ENCODE results near the gene PLCH1.

PLCH1 gene

DNA sequence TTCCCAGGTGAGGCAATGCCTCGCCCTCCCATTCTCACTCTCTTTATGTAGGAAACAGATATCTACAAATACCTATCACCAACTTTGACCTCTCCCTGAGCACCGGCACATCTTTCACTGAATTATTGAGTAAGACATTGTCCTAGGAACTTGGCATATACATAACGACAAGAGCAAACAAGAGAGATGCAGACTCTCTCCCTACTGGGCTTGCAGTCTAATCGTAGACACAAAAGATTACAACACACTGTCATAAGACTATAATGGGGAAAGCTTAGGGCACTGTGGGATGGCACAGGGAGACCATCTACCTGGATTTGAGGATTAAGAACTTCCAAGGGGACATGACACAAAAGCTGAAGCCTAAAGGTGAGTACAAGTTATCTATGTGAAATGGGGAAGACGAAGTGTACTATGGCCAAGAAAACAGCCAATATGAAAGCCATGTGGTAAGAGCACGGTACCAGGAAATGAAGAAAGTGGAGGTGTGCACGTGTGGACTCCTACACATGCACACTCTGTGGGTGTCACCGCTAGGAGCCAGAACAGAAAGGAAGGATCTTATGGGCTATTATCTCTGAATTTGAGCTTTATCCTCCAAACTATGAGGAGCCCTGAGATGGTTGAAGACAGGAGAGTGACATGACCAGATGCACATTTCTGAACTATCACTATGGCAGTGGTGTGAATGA is 232.6 kb downstream of the PLCH1 start:
- no peaks in the 10 kb centered on the region for H4K20me1 ChIP-seq (ENCODE audit: control insufficient read depth, insufficient read depth, low read depth, low read length)
- TF ChIP-seq EZH2phosphoT487 (IDR thresholded peaks at IDR 0.05; ENCODE audit: borderline replicate concordance, low read length) = no peak
- TF ChIP-seq, protein P1, sequence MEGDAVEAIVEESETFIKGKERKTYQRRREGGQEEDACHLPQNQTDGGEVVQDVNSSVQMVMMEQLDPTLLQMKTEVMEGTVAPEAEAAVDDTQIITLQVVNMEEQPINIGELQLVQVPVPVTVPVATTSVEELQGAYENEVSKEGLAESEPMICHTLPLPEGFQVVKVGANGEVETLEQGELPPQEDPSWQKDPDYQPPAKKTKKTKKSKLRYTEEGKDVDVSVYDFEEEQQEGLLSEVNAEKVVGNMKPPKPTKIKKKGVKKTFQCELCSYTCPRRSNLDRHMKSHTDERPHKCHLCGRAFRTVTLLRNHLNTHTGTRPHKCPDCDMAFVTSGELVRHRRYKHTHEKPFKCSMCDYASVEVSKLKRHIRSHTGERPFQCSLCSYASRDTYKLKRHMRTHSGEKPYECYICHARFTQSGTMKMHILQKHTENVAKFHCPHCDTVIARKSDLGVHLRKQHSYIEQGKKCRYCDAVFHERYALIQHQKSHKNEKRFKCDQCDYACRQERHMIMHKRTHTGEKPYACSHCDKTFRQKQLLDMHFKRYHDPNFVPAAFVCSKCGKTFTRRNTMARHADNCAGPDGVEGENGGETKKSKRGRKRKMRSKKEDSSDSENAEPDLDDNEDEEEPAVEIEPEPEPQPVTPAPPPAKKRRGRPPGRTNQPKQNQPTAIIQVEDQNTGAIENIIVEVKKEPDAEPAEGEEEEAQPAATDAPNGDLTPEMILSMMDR (IDR thresholded peaks at IDR 0.05; ENCODE audit: low read depth, low read length, poor library complexity, severe bottlenecking) = no peak
- H3F3A ChIP-seq (ENCODE audit: control insufficient read depth, insufficient read depth) = no peaks in the 10 kb centered on the region
- no peaks in the 10 kb centered on the region for H3K36me3 ChIP-seq (ENCODE audit: control insufficient read depth, low read length)
- H3K9me2 ChIP-seq (replicated peaks; ENCODE audit: control insufficient read depth, low read length) = no peaks in the 10 kb centered on the region
- H3K4me1 ChIP-seq (ENCODE audit: control insufficient read depth, low read length) = no peaks in the 10 kb centered on the region
- H3K4me2 ChIP-seq (ENCODE audit: low read length) = no peak overlapping the region
- no peak overlapping the region for H3K4me3 ChIP-seq (ENCODE audit: low read length)
- H3K79me2 ChIP-seq (ENCODE audit: control insufficient read depth, low read length) = no peaks in the 10 kb centered on the region
- H3K9me3 ChIP-seq (ENCODE audit: control insufficient read depth, insufficient read depth, low read length) = peaks cover 3% of the 10 kb centered on the region; the same call in 1 of the 2 replicates
- no peak overlapping the region for H3K27ac ChIP-seq (ENCODE audit: low read depth, low read length)
- no peaks in the 10 kb centered on the region for H3K27me3 ChIP-seq (ENCODE audit: control insufficient read depth, low read length)

DNA sequence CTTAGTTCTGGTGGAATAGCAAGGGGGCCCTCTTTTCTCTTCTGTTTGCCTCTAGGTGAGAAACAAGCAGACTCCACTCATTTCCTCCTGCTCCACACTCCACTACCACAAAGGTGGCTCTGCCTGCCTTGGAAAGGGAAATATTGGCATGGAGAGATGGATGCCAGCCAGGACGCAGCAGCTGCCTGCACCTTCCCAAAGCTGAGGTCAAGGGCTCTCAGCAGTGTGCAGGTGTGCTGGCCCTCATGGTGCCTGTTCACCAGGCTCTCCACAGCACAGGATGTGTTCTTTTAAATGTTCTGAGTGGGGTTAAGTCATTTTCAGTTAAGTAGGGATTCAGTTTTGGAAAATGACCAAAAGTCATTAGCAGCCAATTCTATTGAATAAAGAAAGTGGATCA is 240.2 kb downstream of the PLCH1 start:
- no peak for TF ChIP-seq EZH2phosphoT487 (IDR thresholded peaks at IDR 0.05; ENCODE audit: borderline replicate concordance, low read length)
- TF ChIP-seq, protein P1 (IDR thresholded peaks at IDR 0.05; ENCODE audit: low read depth, low read length, poor library complexity, severe bottlenecking) = no peak

DNA sequence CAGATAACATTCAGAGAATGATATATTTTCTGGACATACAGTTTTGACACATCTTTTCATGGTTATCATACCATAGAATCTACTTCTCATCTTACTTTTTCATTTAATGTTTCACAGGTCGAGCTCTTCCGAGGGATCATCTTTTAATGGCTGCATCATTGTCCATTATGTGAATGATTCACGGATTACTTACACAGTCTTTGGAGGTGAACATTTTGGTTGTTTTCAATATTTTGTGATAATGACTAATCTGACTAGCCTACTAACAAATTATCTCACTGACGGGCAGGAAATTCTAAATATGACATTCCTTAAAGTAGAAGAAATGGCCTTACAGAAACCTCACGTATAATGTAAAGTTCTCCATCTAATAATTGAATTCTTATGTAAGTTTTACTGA is 242.2 kb downstream of the PLCH1 start:
- H3K36me3 ChIP-seq (ENCODE audit: control insufficient read depth, low read length) = no peaks in the 10 kb centered on the region
- H3K4me3 ChIP-seq (ENCODE audit: low read length) = no peak overlapping the region
- no peaks in the 10 kb centered on the region for H3F3A ChIP-seq (ENCODE audit: control insufficient read depth, insufficient read depth)
- H3K9me2 ChIP-seq (replicated peaks; ENCODE audit: control insufficient read depth, low read length) = no peaks in the 10 kb centered on the region
- no peak for TF ChIP-seq EZH2phosphoT487 (IDR thresholded peaks at IDR 0.05; ENCODE audit: borderline replicate concordance, low read length)
- TF ChIP-seq, protein P1 (IDR thresholded peaks at IDR 0.05; ENCODE audit: low read depth, low read length, poor library complexity, severe bottlenecking) = no peak
- no peaks in the 10 kb centered on the region for H4K20me1 ChIP-seq (ENCODE audit: control insufficient read depth, insufficient read depth, low read depth, low read length)
- no peaks in the 10 kb centered on the region for H3K79me2 ChIP-seq (ENCODE audit: control insufficient read depth, low read length)
- no peak overlapping the region for H3K4me2 ChIP-seq (ENCODE audit: low read length)
- H3K4me1 ChIP-seq (ENCODE audit: control insufficient read depth, low read length) = no peaks in the 10 kb centered on the region
- H3K9me3 ChIP-seq (ENCODE audit: control insufficient read depth, insufficient read depth, low read length) = no peaks in the 10 kb centered on the region
- no peak overlapping the region for H3K27ac ChIP-seq (ENCODE audit: low read depth, low read length)
- no peaks in the 10 kb centered on the region for H3K27me3 ChIP-seq (ENCODE audit: control insufficient read depth, low read length)

More for the DNA sequence above, 240.2 kb downstream of the PLCH1 start:
- Histone ChIP-seq H4K20me1 (ENCODE audit: control insufficient read depth, insufficient read depth, low read depth, low read length) (no peaks in the 10 kb centered on the region), H3K9me2 (replicated peaks; ENCODE audit: control insufficient read depth, low read length) (no peaks in the 10 kb centered on the region), H3K27ac (ENCODE audit: low read depth, low read length) (no peak overlapping the region), H3K27me3 (ENCODE audit: control insufficient read depth, low read length) (no peaks in the 10 kb centered on the region), H3K79me2 (ENCODE audit: control insufficient read depth, low read length) (no peaks in the 10 kb centered on the region), H3K9me3 (ENCODE audit: control insufficient read depth, insufficient read depth, low read length) (no peaks in the 10 kb centered on the region), H3F3A (ENCODE audit: control insufficient read depth, insufficient read depth) (no peaks in the 10 kb centered on the region), H3K4me2 (ENCODE audit: low read length) (no peak overlapping the region), H3K36me3 (ENCODE audit: control insufficient read depth, low read length) (no peaks in the 10 kb centered on the region), H3K4me3 (ENCODE audit: low read length) (no peak overlapping the region), H3K4me1 (ENCODE audit: control insufficient read depth, low read length) (no peaks in the 10 kb centered on the region)
